ENCODE data around the gene GARIN5B. TPM values are rescaled to one million over a fixed set of nuclear protein-coding genes. Genes with fewer than 3 reads are reported as not detected.

GARIN5B gene
- total and polyA plus RNA-seq, 2 of the 4 experiments (the other 2 are of a cell fraction): not detected

- no peaks in the 10 kb centered on the region for H3K79me1 ChIP-seq (ENCODE audit: low read depth in 1 of 2, low read length in 2 of 2)
- no peak within 1 kb of the TSS for H2AK5ac ChIP-seq (ENCODE audit: low read depth, low read length)
- peaks cover 2% of the 10 kb centered on the region; the same call in 1 of the 2 replicates for H3K4me1 ChIP-seq (ENCODE audit: control insufficient read depth, insufficient read depth, low read length)
- H2BK5ac ChIP-seq (ENCODE audit: low read depth, low read length, poor library complexity, severe bottlenecking): no peak within 1 kb of the TSS
- H2AFZ ChIP-seq (replicated peaks; ENCODE audit: low read length, poor library complexity): peak within 1 kb of the TSS; percentile 32
- WGBS, 2 experiments (ENCODE audit: extremely low coverage in 2 of 2, insufficient read length in 1 of 2): no CpG with 5 or more reads among the region's 14 CpGs
- ChIA-PET POLR2A (ENCODE audit: unreplicated experiment) (no interaction called here), CTCF (no interaction called here)
- H3K4me3 ChIP-seq (ENCODE audit: insufficient read depth, low read depth, low read length): no peak within 1 kb of the TSS
- no TSS peak for BruUV-seq (replicated peaks)
- H3K27me3 ChIP-seq (ENCODE audit: control insufficient read depth, insufficient read depth, low read length): peaks cover 18% of the 10 kb centered on the region
- H3K36me3 ChIP-seq (ENCODE audit: control insufficient read depth, insufficient read depth, low read length): no peaks in the 10 kb centered on the region
- H3K18ac ChIP-seq (ENCODE audit: low read depth, low read length): no peak within 1 kb of the TSS
- DNase-seq: no peak
- no peaks in the 10 kb centered on the region; the same call in 1 of the 2 replicates for H3K9me1 ChIP-seq (ENCODE audit: insufficient read depth, low read length)
- intact Hi-C loops (cut with micrococcal nuclease) (no loop called here), in situ Hi-C loops (cut with MboI; ENCODE audit: low sequenced_read_pairs) (no loop called here), dilution Hi-C loops (cut with HindIII; ENCODE audit: low sequenced_read_pairs, unreplicated experiment) (no loop called here)
- ATAC-seq (ENCODE audit: low read depth): no peak
- no peak within 1 kb of the TSS for H2BK15ac ChIP-seq (ENCODE audit: low read depth, low read length)
- H3K9ac ChIP-seq (ENCODE audit: low read depth, low read length): no peak within 1 kb of the TSS
- H4K5ac ChIP-seq (ENCODE audit: low read depth, low read length): no peak within 1 kb of the TSS
- H2BK20ac ChIP-seq (ENCODE audit: low read depth, low read length): no peak within 1 kb of the TSS
- no peak within 1 kb of the TSS for H2BK120ac ChIP-seq (ENCODE audit: low read depth, low read length)
- no peak within 1 kb of the TSS for H3K27ac ChIP-seq (ENCODE audit: insufficient read depth, low read length)
- H4K91ac ChIP-seq (ENCODE audit: insufficient read depth, low read depth, low read length): no peak within 1 kb of the TSS
- H3K56ac ChIP-seq (ENCODE audit: extremely low read depth, insufficient read depth, low read length): no peak within 1 kb of the TSS
- TF ChIP-seq RFX5 (IDR thresholded peaks at IDR 0.05; ENCODE audit: low read depth, low read length): no peak
- no peaks in the 10 kb centered on the region for H3K9me3 ChIP-seq (ENCODE audit: control insufficient read depth, insufficient read depth, low read length)
- no peak within 1 kb of the TSS for H4K8ac ChIP-seq (ENCODE audit: low read depth in 2 of 2, low read length in 2 of 2)
- no peak within 1 kb of the TSS for H3K4me2 ChIP-seq (ENCODE audit: low read depth, low read length)
- no peak within 1 kb of the TSS for H3K14ac ChIP-seq (replicated peaks; ENCODE audit: low read depth, low read length)
- H2AK9ac ChIP-seq (replicated peaks; ENCODE audit: low read depth, low read length, poor library complexity): no peak within 1 kb of the TSS
- peaks cover 2% of the 10 kb centered on the region; the same call in 1 of the 2 replicates for H4K20me1 ChIP-seq (ENCODE audit: insufficient read depth, low read length)
- H3K4ac ChIP-seq (ENCODE audit: low read depth, low read length): no peak within 1 kb of the TSS
- no peak within 1 kb of the TSS for H3K23ac ChIP-seq (ENCODE audit: low read depth, low read length)
Measured at GRCh38 chr19:55325172-55325571, 37.9 kb downstream of the GARIN5B start, which contains the start of gene TMEM150B. Gene TMEM150B, minus strand, starts transcription at chr19:55325341. Its CDS starts 4,305 bp downstream, at chr19:55321036.
